Endothelial cell of umbilical vein (primary cell): ENCODE results near the gene DCAF6. TPM values are rescaled to one million over a fixed set of nuclear protein-coding genes. Genes with fewer than 3 reads are reported as not detected.

ENCODE experiments used
- BruUV-seq: library from RNA; stranded (reverse); fragments of 400-500 nt; replicated peaks from 2 replicates; lab custom pipeline; 2021; lab: Mats Ljungman, UMichigan
- CTCF ChIA-PET: fragments of 300-600, 350-600 bp; sonication (Branson Sonifier 250); formaldehyde crosslinking; loops from one replicate; lab custom pipeline; 2021; ENCODE audit warnings: antibody characterized with exemption, inconsistent platforms; lab: Charles Lee
- POLR2A ChIA-PET: fragments of 300-600, 350-600 bp; sonication (Branson Sonifier 250); formaldehyde crosslinking; loops from one replicate; lab custom pipeline; 2021; ENCODE audit warnings: antibody characterized with exemption, inconsistent platforms; lab: Charles Lee
- DNase-seq: peaks from one replicate; pipeline ENCODE4 v3.0.0-alpha.2; 2011; ENCODE audit warnings: low read depth, low spot score
- FAIRE-seq: peaks from 2 replicates; lab custom pipeline; 2011; peaks lifted over from hg19 to GRCh38; lab: Jason Lieb, UNC
- H2AFZ ChIP-seq: 2 replicates; pipeline ENCODE4 v1.6.0; 2012; ENCODE audit warnings: low read depth, low read length, control low read depth, inconsistent platforms
- H3K27ac ChIP-seq: 2 replicates; pipeline ENCODE4 v1.5.1; 2011; ENCODE audit warnings: low read depth, mild to moderate bottlenecking, control low read depth, low read length, moderate library complexity; ENCODE audit not compliant: insufficient read depth
- H3K27me3 ChIP-seq, 2 experiments: 2 replicates each; pipeline versions ENCODE4 v1.6.0 to v1.6.1; 2011; ENCODE audit warnings: low read length in 2 of 2, mixed read lengths in 1 of 2; ENCODE audit not compliant: control insufficient read depth in 2 of 2, insufficient read depth in 2 of 2
- H3K36me3 ChIP-seq, 2 experiments: 2 replicates in 1 of 2; 3 replicates in 1 of 2; pipeline ENCODE4 v1.5.1; 2011; ENCODE audit warnings: low read length in 2 of 2, mild to moderate bottlenecking in 1 of 2, moderate library complexity in 1 of 2; ENCODE audit not compliant: control insufficient read depth in 2 of 2, insufficient read depth in 2 of 2; ENCODE audit errors: extremely low read depth in 1 of 2
- H3K4me1 ChIP-seq: 3 replicates; pipeline ENCODE4 v1.5.1; 2011; ENCODE audit warnings: mild to moderate bottlenecking, low read length; ENCODE audit not compliant: control insufficient read depth, insufficient read depth; ENCODE audit errors: extremely low read depth
- H3K4me2 ChIP-seq: 2 replicates; pipeline ENCODE4 v1.6.1; 2011; ENCODE audit warnings: low read length, control low read depth, mixed read lengths; ENCODE audit not compliant: insufficient read depth
- H3K4me3 ChIP-seq, 3 experiments: fragments of 200-600 bp in 1 of 3; sonication (generic), shearing (Covaris generic) in 1 of 3; replicated peaks in 1 of 3; 2 replicates each; pipeline ENCODE4 v1.5.1; 2011 to 2016; ENCODE audit warnings: control low read depth in 3 of 3, low read length in 3 of 3, mild to moderate bottlenecking in 2 of 3, inconsistent platforms in 1 of 3, low read depth in 1 of 3, moderate library complexity in 1 of 3; ENCODE audit not compliant: insufficient read depth in 1 of 3
- H3K79me2 ChIP-seq: 2 replicates; pipeline ENCODE4 v1.6.0; 2012; ENCODE audit warnings: low read length, inconsistent platforms; ENCODE audit not compliant: control insufficient read depth, insufficient read depth
- H3K9ac ChIP-seq: replicated peaks from 2 replicates; pipeline ENCODE3; 2011; ENCODE audit warnings: low read length, control low read depth; ENCODE audit not compliant: insufficient read depth; ENCODE audit errors: extremely low read depth
- H3K9me1 ChIP-seq: replicated peaks from 3 replicates; pipeline ENCODE4 v1.6.0; 2011; ENCODE audit warnings: mild to moderate bottlenecking, low read length; ENCODE audit not compliant: control insufficient read depth, insufficient read depth; ENCODE audit errors: extremely low read depth
- H3K9me3 ChIP-seq: replicated peaks from 2 replicates; pipeline ENCODE4 v1.5.1; 2012; ENCODE audit warnings: low read length, inconsistent platforms; ENCODE audit not compliant: control insufficient read depth, insufficient read depth
- H4K20me1 ChIP-seq: replicated peaks from 2 replicates; pipeline ENCODE3; 2011; ENCODE audit warnings: mild to moderate bottlenecking, low read length; ENCODE audit not compliant: control insufficient read depth, insufficient read depth; ENCODE audit errors: extremely low read depth
- CTCF ChIP-seq, 2 donors: IDR thresholded peaks; 1 replicate in 1 of 2; 2 replicates in 1 of 2; pipeline ENCODE4 v1.5.1; 2011; ENCODE audit warnings: low read length in 2 of 2, mild to moderate bottlenecking in 2 of 2, moderate library complexity in 2 of 2, control low read depth in 1 of 2, inconsistent platforms in 1 of 2, low read depth in 1 of 2; ENCODE audit not compliant: insufficient read depth in 1 of 2; ENCODE audit errors: extremely low read depth in 1 of 2
- EZH2 ChIP-seq: IDR thresholded peaks from 2 replicates; pipeline ENCODE4 v1.6.1; 2012; ENCODE audit warnings: borderline replicate concordance, low read depth, mild to moderate bottlenecking, moderate library complexity, low read length, inconsistent platforms; ENCODE audit not compliant: severe bottlenecking
- FOS ChIP-seq: IDR thresholded peaks from 2 replicates; pipeline ENCODE4 v1.6.1; 2011; ENCODE audit warnings: mild to moderate bottlenecking, low read length, moderate library complexity, borderline replicate concordance; ENCODE audit not compliant: insufficient read depth
- GATA2 ChIP-seq: IDR thresholded peaks from 2 replicates; pipeline ENCODE4 v1.7.0; 2011; ENCODE audit warnings: low read depth, mild to moderate bottlenecking, moderate library complexity, mixed read lengths, low read length; ENCODE audit not compliant: insufficient read length, insufficient read depth
- JUN ChIP-seq: IDR thresholded peaks from 2 replicates; pipeline ENCODE4 v1.6.1; 2011; ENCODE audit warnings: borderline replicate concordance, low read depth; ENCODE audit not compliant: insufficient read length, insufficient read depth
- MAX ChIP-seq: IDR thresholded peaks from 2 replicates; pipeline ENCODE4 v1.6.1; 2011; ENCODE audit not compliant: insufficient read depth, insufficient read length
- MYC ChIP-seq: IDR thresholded peaks from one replicate; pipeline ENCODE4 v1.6.1; 2011; ENCODE audit warnings: mild to moderate bottlenecking, low read depth, low read length
- POLR2A ChIP-seq: IDR thresholded peaks from 2 replicates; pipeline ENCODE4 v1.6.1; 2012; ENCODE audit warnings: low read depth, mild to moderate bottlenecking, control low read depth, low read length
- POLR2AphosphoS5 ChIP-seq: IDR thresholded peaks from 2 replicates; pipeline ENCODE4 v1.6.1; 2012; ENCODE audit warnings: low read depth, mild to moderate bottlenecking, control low read depth, low read length, moderate library complexity; ENCODE audit not compliant: insufficient read depth
- dilution Hi-C: fragments of 300-500 bp; cut with MboI; formaldehyde crosslinking; loops from one replicate; pipeline ENCODE4 v1.15.0; 2019; ENCODE audit warnings: low sequenced_read_pairs; ENCODE audit not compliant: extremely low pct_ligation_motif_present
- intact Hi-C: fragments of 100-400 bp; cut with micrococcal nuclease; formaldehyde crosslinking; loops from one replicate; pipeline ENCODE4 v1.10.0; 2022
- polyA plus RNA-seq, 4 experiments: library from polyadenylated mRNA; depleted of rRNA in 3 of 4; stranded (reverse) in 3 of 4; unstranded in 1 of 4; fragments of >200 nt; gene quantifications; 2 replicates each; pipeline versions ENCODE4 v1.2.1 to v1.2.3, GENCODE V29; 2011 to 2012; ENCODE audit warnings: missing spikeins in 1 of 4
- total RNA-seq: library from RNA; stranded (reverse); gene quantifications from 2 replicates; pipeline ENCODE4 v1.2.3, GENCODE V29; 2021

Gene DCAF6
- total and polyA plus RNA-seq, 2 donors (not counting 3 experiments of a cell fraction or from before 2014, with no cell fraction given), result 28.6 to 39.4 TPM

- Histone ChIP-seq H3K9ac (no peak overlapping the region), H3K9me1 (no peaks in the 10 kb centered on the region), H4K20me1 (no peaks in the 10 kb centered on the region), H3K4me3 (no peak overlapping the region), H3K36me3 (peaks cover 0 to 21% of the 10 kb centered on the region in 2 experiments), H3K4me2 (no peak overlapping the region), H3K27ac (no peak overlapping the region), H2AFZ (no peak overlapping the region), H3K4me1 (no peaks in the 10 kb centered on the region), H3K79me2 (no peaks in the 10 kb centered on the region), H3K9me3 (no peaks in the 10 kb centered on the region), H3K27me3 (no peaks in the 10 kb centered on the region)
- intact Hi-C loops (no loop called here), dilution Hi-C loops (no loop called here)
- ChIA-PET POLR2A (no interaction called here), CTCF (interaction anchor here (0.6 to 3.9 kb wide), 3 partner anchors 8 to 1087 kb away, joined by 3 to 22 read pairs (median 8); no protein-coding TSS in a partner anchor)
- no peak for DNase-seq
- no TSS peak for BruUV-seq
- TF ChIP-seq EZH2, result no peak
- TF ChIP-seq POLR2AphosphoS5, result no peak
- TF ChIP-seq FOS, result no peak
- TF ChIP-seq POLR2A, result no peak
- TF ChIP-seq MYC, result no peak
- TF ChIP-seq GATA2, result no peak
- no peak for TF ChIP-seq MAX
- no peak for TF ChIP-seq JUN
- no peak for TF ChIP-seq CTCF (IDR thresholded peaks at IDR 0.05; ENCODE audit: extremely low read depth in 1 of 2, insufficient read depth in 1 of 2, low read depth in 1 of 2, low read length in 2 of 2)
- FAIRE-seq, result no peak
Measured at GRCh38 chr1:168093616-168094015, 157.1 kb downstream of the DCAF6 start.
